Esophagus muscularis mucosa (tissue), 4 donors: ENCODE measurements around the gene PNPLA6.

Experiments used
- EP300 ChIP-seq: sonication (generic); formaldehyde crosslinking; IDR thresholded peaks from one replicate; pipeline ENCODE4 v1.6.1; 2017; ENCODE audit warnings: antibody characterized with exemption
- POLR2A ChIP-seq: fragments of 450-650 bp; IDR thresholded peaks from one replicate; pipeline ENCODE4 v1.6.1; 2017; ENCODE audit warnings: antibody characterized with exemption, moderate library complexity, mild to moderate bottlenecking, low read depth
- POLR2AphosphoS5 ChIP-seq, 2 donors: sonication (generic); formaldehyde crosslinking; IDR thresholded peaks; one replicate each; pipeline ENCODE4 v1.6.1; 2017; ENCODE audit warnings: antibody characterized with exemption in 2 of 2
- TF ChIP-seq, protein P1 (sequence below), 3 experiments: fragments of 200-600 bp in 2 of 3; fragments of 450-650 bp in 1 of 3; sonication (generic) in 2 of 3; IDR thresholded peaks; one replicate each; pipeline ENCODE4 v1.5.1; 2017 to 2019; ENCODE audit warnings: antibody characterized with exemption in 3 of 3, mild to moderate bottlenecking in 2 of 3, moderate library complexity in 1 of 3

- TF ChIP-seq POLR2AphosphoS5 (IDR thresholded peaks at IDR 0.05) (no peak), EP300 (no peak), POLR2A (no peak)
- TF ChIP-seq, protein P1, sequence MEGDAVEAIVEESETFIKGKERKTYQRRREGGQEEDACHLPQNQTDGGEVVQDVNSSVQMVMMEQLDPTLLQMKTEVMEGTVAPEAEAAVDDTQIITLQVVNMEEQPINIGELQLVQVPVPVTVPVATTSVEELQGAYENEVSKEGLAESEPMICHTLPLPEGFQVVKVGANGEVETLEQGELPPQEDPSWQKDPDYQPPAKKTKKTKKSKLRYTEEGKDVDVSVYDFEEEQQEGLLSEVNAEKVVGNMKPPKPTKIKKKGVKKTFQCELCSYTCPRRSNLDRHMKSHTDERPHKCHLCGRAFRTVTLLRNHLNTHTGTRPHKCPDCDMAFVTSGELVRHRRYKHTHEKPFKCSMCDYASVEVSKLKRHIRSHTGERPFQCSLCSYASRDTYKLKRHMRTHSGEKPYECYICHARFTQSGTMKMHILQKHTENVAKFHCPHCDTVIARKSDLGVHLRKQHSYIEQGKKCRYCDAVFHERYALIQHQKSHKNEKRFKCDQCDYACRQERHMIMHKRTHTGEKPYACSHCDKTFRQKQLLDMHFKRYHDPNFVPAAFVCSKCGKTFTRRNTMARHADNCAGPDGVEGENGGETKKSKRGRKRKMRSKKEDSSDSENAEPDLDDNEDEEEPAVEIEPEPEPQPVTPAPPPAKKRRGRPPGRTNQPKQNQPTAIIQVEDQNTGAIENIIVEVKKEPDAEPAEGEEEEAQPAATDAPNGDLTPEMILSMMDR (IDR thresholded peaks at IDR 0.05): no peak
Measured at GRCh38 chr19:7489609-7490044, 45.9 kb upstream of the PNPLA6 start.
